Body of pancreas (tissue), 4 donors: ENCODE results near the gene MRPS27. TPM values are rescaled to one million over a fixed set of nuclear protein-coding genes. Genes with fewer than 3 reads are reported as not detected.

Experiments used
- ATAC-seq: fragments of 150-250 bp; one replicate; pipeline ENCODE4 v1.9.1; 2016
- DNase-seq, 4 donors: peaks; one replicate each; pipeline ENCODE4 v3.0.0-alpha.2; 2019
- H3K27ac ChIP-seq, 4 donors: fragments of 200-600 bp; sonication (generic); 1 replicate in 3 of 4; 2 replicates in 1 of 4; pipeline versions ENCODE4 v1.5.1 to v1.6.1; 2016 to 2019; ENCODE audit warnings: mild to moderate bottlenecking in 1 of 4, mixed read lengths in 1 of 4, moderate library complexity in 1 of 4
- H3K27me3 ChIP-seq, 2 donors: fragments of 200-600 bp; sonication (generic); one replicate each; pipeline ENCODE4 v1.6.0; 2016; ENCODE audit warnings: mild to moderate bottlenecking in 1 of 2
- H3K36me3 ChIP-seq, 2 donors: fragments of 200-600 bp; sonication (generic); replicated peaks in 1 of 2; 2 replicates each; pipeline ENCODE4 v1.5.1; 2016; ENCODE audit warnings: low read depth in 2 of 2; ENCODE audit not compliant: insufficient read depth in 1 of 2
- H3K4me1 ChIP-seq: fragments of 200-600 bp; sonication (generic); one replicate; pipeline ENCODE4 v1.6.0; 2016
- H3K4me3 ChIP-seq, 2 donors: fragments of 200-600 bp; sonication (generic); 1 replicate in 1 of 2; 2 replicates in 1 of 2; pipeline ENCODE4 v1.5.1; 2016 to 2019
- H3K9me3 ChIP-seq, 3 donors: fragments of 200-600 bp; sonication (generic); 1 replicate in 2 of 3; 2 replicates in 1 of 3; pipeline ENCODE4 v1.5.1; 2016
- POLR2A ChIP-seq, 3 donors: fragments of 450-650 bp; IDR thresholded peaks; one replicate each; pipeline ENCODE4 v1.6.1; 2016; ENCODE audit warnings: antibody characterized with exemption in 3 of 3, mild to moderate bottlenecking in 2 of 3
- WGBS, 2 donors: methylation state at CpG; one replicate each; pipeline ENCODE4 v1.1.5; 2017; 5-methylcytosine and 5-hydroxymethylcytosine counted together
- intact Hi-C: fragments of 100-400 bp; cut with DNase I; formaldehyde crosslinking; loops from one replicate; pipeline ENCODE4 v1.15.1; 2023
- total RNA-seq, 2 donors: library from RNA; depleted of rRNA; stranded (reverse); fragments of >200 nt; gene quantifications; one replicate each; pipeline ENCODE4 v1.1.0, GENCODE V29; 2016
- TF ChIP-seq, protein P1 (sequence below), 7 experiments: fragments of 450-650 bp in 4 of 7; fragments of 200-600 bp in 3 of 7; sonication (generic) in 3 of 7; IDR thresholded peaks; one replicate each; pipeline ENCODE4 v1.5.1; 2016 to 2019; ENCODE audit warnings: antibody characterized with exemption in 7 of 7

The MRPS27 gene
- total RNA-seq, 2 donors from 2014 or later: 25.4 to 52.7 TPM

- Histone ChIP-seq H3K4me1 (peaks cover under 1% of the 10 kb centered on the region), H3K4me3 (no peak overlapping the region), H3K27ac (no peak overlapping the region), H3K9me3 (no peaks in the 10 kb centered on the region), H3K27me3 (no peaks in the 10 kb centered on the region), H3K36me3 (peaks cover 0 to 2% of the 10 kb centered on the region in 2 donors)
- WGBS, 2 donors: 94 to 95% methylated on average over 6 of the region's 6 CpGs
- ATAC-seq: no peak
- TF ChIP-seq, protein P1, sequence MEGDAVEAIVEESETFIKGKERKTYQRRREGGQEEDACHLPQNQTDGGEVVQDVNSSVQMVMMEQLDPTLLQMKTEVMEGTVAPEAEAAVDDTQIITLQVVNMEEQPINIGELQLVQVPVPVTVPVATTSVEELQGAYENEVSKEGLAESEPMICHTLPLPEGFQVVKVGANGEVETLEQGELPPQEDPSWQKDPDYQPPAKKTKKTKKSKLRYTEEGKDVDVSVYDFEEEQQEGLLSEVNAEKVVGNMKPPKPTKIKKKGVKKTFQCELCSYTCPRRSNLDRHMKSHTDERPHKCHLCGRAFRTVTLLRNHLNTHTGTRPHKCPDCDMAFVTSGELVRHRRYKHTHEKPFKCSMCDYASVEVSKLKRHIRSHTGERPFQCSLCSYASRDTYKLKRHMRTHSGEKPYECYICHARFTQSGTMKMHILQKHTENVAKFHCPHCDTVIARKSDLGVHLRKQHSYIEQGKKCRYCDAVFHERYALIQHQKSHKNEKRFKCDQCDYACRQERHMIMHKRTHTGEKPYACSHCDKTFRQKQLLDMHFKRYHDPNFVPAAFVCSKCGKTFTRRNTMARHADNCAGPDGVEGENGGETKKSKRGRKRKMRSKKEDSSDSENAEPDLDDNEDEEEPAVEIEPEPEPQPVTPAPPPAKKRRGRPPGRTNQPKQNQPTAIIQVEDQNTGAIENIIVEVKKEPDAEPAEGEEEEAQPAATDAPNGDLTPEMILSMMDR (IDR thresholded peaks at IDR 0.05): no peak
- TF ChIP-seq POLR2A (IDR thresholded peaks at IDR 0.05): no peak
- no peak for DNase-seq
- intact Hi-C loops: no loop called here
Observed at GRCh38 chr5:72290356-72291133, 29.5 kb downstream of the MRPS27 start.

DNA sequence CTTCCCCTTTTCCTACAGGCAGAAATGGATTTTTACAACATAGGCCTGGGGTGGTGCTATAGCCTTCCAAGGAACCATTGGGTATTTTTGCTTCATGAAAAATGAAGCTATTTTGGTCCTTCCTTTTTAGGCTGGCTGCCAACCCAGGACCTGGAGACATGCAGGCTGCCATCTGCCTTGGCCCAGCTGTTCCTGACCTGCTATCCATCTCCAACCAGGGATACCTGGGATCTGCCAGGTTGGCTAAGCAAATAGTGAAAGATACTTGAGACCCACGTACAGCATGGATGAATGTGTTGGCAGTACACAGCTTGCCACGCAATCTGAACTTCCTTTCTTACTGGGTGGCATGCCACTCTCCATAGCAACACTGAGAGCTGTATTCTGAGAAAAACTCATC, 31.1 kb downstream of the MRPS27 start:
- whole genome bisulfite sequencing, 2 donors: 100% methylated on average over 2 of the region's 2 CpGs
- intact Hi-C loops: no loop called here
- no peaks in the 10 kb centered on the region for H3K9me3 ChIP-seq
- no peaks in the 10 kb centered on the region for H3K27me3 ChIP-seq
- H3K36me3 ChIP-seq: peaks cover 0 to 2% of the 10 kb centered on the region in 2 donors
- no peak overlapping the region for H3K27ac ChIP-seq
- ATAC-seq (no peak), DNase-seq (peak in 3 of 4 donors; percentile 21 to 32 (median 26))
- no peak overlapping the region for H3K4me3 ChIP-seq
- peaks cover 15% of the 10 kb centered on the region for H3K4me1 ChIP-seq
- TF ChIP-seq, protein P1 (IDR thresholded peaks at IDR 0.05): no peak
- no peak for TF ChIP-seq POLR2A (IDR thresholded peaks at IDR 0.05)

DNA sequence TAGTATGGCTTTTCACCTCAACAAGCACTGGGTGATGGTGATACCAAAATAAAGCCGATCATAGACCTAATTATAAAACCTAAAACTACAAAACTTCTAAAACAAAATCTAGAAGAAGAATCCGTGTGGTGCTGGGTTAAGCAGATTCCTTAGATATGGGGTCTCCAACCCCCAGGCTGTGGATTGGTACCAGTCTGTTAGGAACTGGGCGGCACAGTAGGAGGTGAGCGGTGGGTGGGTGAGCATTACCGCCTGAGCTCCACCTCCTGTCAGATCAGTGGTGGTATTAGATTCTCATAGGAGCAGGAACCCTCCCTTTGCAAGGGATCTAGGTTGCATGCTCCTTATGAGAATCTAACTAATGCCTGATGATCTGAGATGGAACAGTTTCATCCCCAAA, 33.2 kb downstream of the MRPS27 start:
- TF ChIP-seq, protein P1 (IDR thresholded peaks at IDR 0.05): no peak
- no peak for TF ChIP-seq POLR2A (IDR thresholded peaks at IDR 0.05)
- Histone ChIP-seq H3K4me3 (no peak overlapping the region), H3K9me3 (no peaks in the 10 kb centered on the region), H3K27me3 (no peaks in the 10 kb centered on the region), H3K4me1 (peaks cover 29% of the 10 kb centered on the region), H3K27ac (no peak overlapping the region), H3K36me3 (peaks cover 0 to 2% of the 10 kb centered on the region in 2 donors)
- no peak for ATAC-seq
- 96% methylated on average over 5 of the region's 5 CpGs for WGBS, 2 donors
- intact Hi-C loops: no loop called here
- no peak for DNase-seq

DNA sequence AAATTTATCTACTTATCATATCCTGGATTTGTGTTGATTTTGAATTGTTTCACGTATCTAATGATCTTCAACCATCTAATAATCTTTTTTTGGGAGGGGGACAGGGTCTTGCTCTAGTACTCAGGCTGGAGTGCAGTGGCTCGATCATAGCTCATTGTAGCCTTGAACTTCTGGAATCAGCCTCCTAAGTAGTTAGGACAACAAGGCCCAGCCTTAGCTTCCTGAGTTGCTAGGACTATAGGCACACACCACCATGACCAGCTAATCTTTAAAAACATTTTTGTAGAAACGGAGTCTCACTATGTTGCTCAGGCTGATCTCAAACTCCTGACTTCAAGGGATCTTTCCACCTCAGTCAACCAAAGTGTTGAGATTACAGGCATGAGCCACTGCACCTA, 34.6 kb downstream of the MRPS27 start:
- DNase-seq (no peak), ATAC-seq (no peak)
- Histone ChIP-seq H3K36me3 (peaks cover 0 to 2% of the 10 kb centered on the region in 2 donors), H3K27ac (peak overlapping the region in 1 of 4 donors; percentile 27), H3K4me3 (no peak overlapping the region), H3K9me3 (no peaks in the 10 kb centered on the region), H3K4me1 (peaks cover 29% of the 10 kb centered on the region), H3K27me3 (no peaks in the 10 kb centered on the region)
- intact Hi-C loops: no loop called here
- 77 to 80% methylated on average over 3 of the region's 3 CpGs for WGBS, 2 donors
- no peak for TF ChIP-seq POLR2A (IDR thresholded peaks at IDR 0.05)
- TF ChIP-seq, protein P1 (IDR thresholded peaks at IDR 0.05): no peak
